Parathyroid adenoma (tissue), 2 donors: ENCODE results near the gene OXSM.

Source experiments
- H2AFZ ChIP-seq: fragments of 300-600 bp; sonication (generic); one replicate; pipeline ENCODE4 v1.7.0; 2017; ENCODE audit warnings: antibody characterized with exemption, mild to moderate bottlenecking
- H3K27ac ChIP-seq: fragments of 300-600 bp; sonication (generic); one replicate; pipeline ENCODE4 v1.7.0; 2017
- H3K27me3 ChIP-seq: fragments of 300-600 bp; sonication (generic); one replicate; pipeline ENCODE4 v1.7.0; 2017; ENCODE audit warnings: low read length; ENCODE audit not compliant: control insufficient read depth, insufficient read depth
- H3K36me3 ChIP-seq: fragments of 300-600 bp; sonication (generic); one replicate; pipeline ENCODE4 v1.7.0; 2017; ENCODE audit warnings: low read length; ENCODE audit not compliant: control insufficient read depth, insufficient read depth
- H3K4me1 ChIP-seq: fragments of 300-600 bp; sonication (generic); one replicate; pipeline ENCODE4 v1.7.0; 2017; ENCODE audit warnings: control low read depth
- H3K4me2 ChIP-seq: fragments of 300-600 bp; sonication (generic); one replicate; pipeline ENCODE4 v1.7.0; 2017; ENCODE audit warnings: low read length
- H3K4me3 ChIP-seq: fragments of 300-600 bp; sonication (generic); one replicate; pipeline ENCODE4 v1.7.0; 2017; ENCODE audit warnings: low read depth, low read length
- H3K79me2 ChIP-seq: fragments of 300-600 bp; sonication (generic); one replicate; pipeline ENCODE4 v1.7.0; 2017; ENCODE audit warnings: control low read depth
- H3K9ac ChIP-seq: fragments of 300-600 bp; sonication (generic); one replicate; pipeline ENCODE4 v1.7.0; 2017; ENCODE audit warnings: mild to moderate bottlenecking
- H3K9me3 ChIP-seq: fragments of 300-600 bp; sonication (generic); one replicate; pipeline ENCODE4 v1.7.0; 2017; ENCODE audit warnings: low read length; ENCODE audit not compliant: control insufficient read depth
- CTCF ChIP-seq: fragments of 300-600 bp; sonication (generic); IDR thresholded peaks from one replicate; pipeline ENCODE4 v1.7.0; 2017; ENCODE audit warnings: antibody characterized with exemption, mild to moderate bottlenecking
- donor health status: primary hyperparathyroidism.

OXSM gene

GRCh38 chr3:25830373-25831280 is 40.7 kb downstream of the OXSM start:
- H3K36me3 ChIP-seq: no peaks in the 10 kb centered on the region
- H2AFZ ChIP-seq: no peak overlapping the region
- H3K27me3 ChIP-seq: no peaks in the 10 kb centered on the region
- TF ChIP-seq CTCF: no peak
- no peak overlapping the region for H3K27ac ChIP-seq
- H3K9ac ChIP-seq: no peak overlapping the region
- no peaks in the 10 kb centered on the region for H3K4me1 ChIP-seq
- no peaks in the 10 kb centered on the region for H3K9me3 ChIP-seq
- H3K4me2 ChIP-seq: no peak overlapping the region
- H3K4me3 ChIP-seq: no peak overlapping the region
- H3K79me2 ChIP-seq: no peaks in the 10 kb centered on the region

GRCh38 chr3:25831578-25831977 is 41.7 kb downstream of the OXSM start:
- no peak overlapping the region for H3K27ac ChIP-seq
- no peaks in the 10 kb centered on the region for H3K27me3 ChIP-seq
- TF ChIP-seq CTCF: no peak
- no peaks in the 10 kb centered on the region for H3K36me3 ChIP-seq
- H3K9me3 ChIP-seq: no peaks in the 10 kb centered on the region
- no peaks in the 10 kb centered on the region for H3K4me1 ChIP-seq
- no peaks in the 10 kb centered on the region for H3K79me2 ChIP-seq
- no peak overlapping the region for H3K4me3 ChIP-seq
- H3K4me2 ChIP-seq: no peak overlapping the region
- no peak overlapping the region for H3K9ac ChIP-seq
- H2AFZ ChIP-seq: peak overlapping the region; percentile 10

GRCh38 chr3:25834346-25834745 is 44.5 kb downstream of the OXSM start:
- no peaks in the 10 kb centered on the region for H3K4me1 ChIP-seq
- H3K9me3 ChIP-seq: no peaks in the 10 kb centered on the region
- H3K79me2 ChIP-seq: no peaks in the 10 kb centered on the region
- H3K27ac ChIP-seq: no peak overlapping the region
- no peak overlapping the region for H3K4me3 ChIP-seq
- no peaks in the 10 kb centered on the region for H3K27me3 ChIP-seq
- no peak overlapping the region for H2AFZ ChIP-seq
- H3K9ac ChIP-seq: no peak overlapping the region
- H3K36me3 ChIP-seq: no peaks in the 10 kb centered on the region
- no peak for TF ChIP-seq CTCF
- no peak overlapping the region for H3K4me2 ChIP-seq

GRCh38 chr3:25836579-25836978 is 46.7 kb downstream of the OXSM start:
- H3K4me2 ChIP-seq: no peak overlapping the region
- H2AFZ ChIP-seq: no peak overlapping the region
- no peak overlapping the region for H3K27ac ChIP-seq
- no peaks in the 10 kb centered on the region for H3K4me1 ChIP-seq
- no peak overlapping the region for H3K9ac ChIP-seq
- H3K9me3 ChIP-seq: no peaks in the 10 kb centered on the region
- no peaks in the 10 kb centered on the region for H3K27me3 ChIP-seq
- H3K4me3 ChIP-seq: no peak overlapping the region
- H3K36me3 ChIP-seq: no peaks in the 10 kb centered on the region
- H3K79me2 ChIP-seq: no peaks in the 10 kb centered on the region
- no peak for TF ChIP-seq CTCF

GRCh38 chr3:25837038-25837437 is 47.1 kb downstream of the OXSM start:
- Histone ChIP-seq H3K79me2 (no peaks in the 10 kb centered on the region), H3K4me3 (no peak overlapping the region), H3K9ac (no peak overlapping the region), H3K9me3 (no peaks in the 10 kb centered on the region), H3K27me3 (no peaks in the 10 kb centered on the region), H2AFZ (no peak overlapping the region), H3K27ac (no peak overlapping the region), H3K36me3 (no peaks in the 10 kb centered on the region), H3K4me2 (no peak overlapping the region), H3K4me1 (no peaks in the 10 kb centered on the region)
- no peak for TF ChIP-seq CTCF
